ENCODE data around the gene SEC24D. TPM values are rescaled to one million over a fixed set of nuclear protein-coding genes. Genes with fewer than 3 reads are reported as not detected.

The SEC24D gene
- total RNA-seq, 2 donors from 2014 or later, result 41.5 to 60.4 TPM

DNA sequence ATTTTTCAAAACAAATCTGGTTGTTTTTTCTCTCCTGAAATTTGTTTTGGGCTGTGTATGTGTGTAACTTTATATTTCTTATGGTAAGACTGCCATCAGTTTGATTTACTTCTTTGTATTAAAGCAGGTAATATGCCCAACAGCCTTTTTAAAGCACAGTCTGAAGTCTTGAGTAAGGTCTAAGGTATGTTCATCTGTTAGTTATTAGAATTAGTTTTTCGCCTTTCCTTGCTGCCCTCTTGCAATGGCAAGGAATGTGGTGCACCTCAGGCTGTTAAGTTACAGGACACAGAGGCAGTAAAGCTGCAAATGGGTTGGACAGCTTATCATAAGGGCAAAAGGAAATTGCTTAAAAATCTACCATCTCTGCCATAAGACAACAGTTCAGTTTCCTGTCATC, 79.0 kb downstream of the SEC24D start:
- ATAC-seq (replicated peaks in 1 of 2) (no peak), DNase-seq (no peak)
- H3K27me3 Mint-ChIP-seq (ENCODE audit: low read depth), result no peaks in the 10 kb centered on the region
- H3K9me3 Mint-ChIP-seq, result no peaks in the 10 kb centered on the region
- no peak overlapping the region for H3K27ac Mint-ChIP-seq
- no peak overlapping the region for H3K4me3 Mint-ChIP-seq
- no peaks in the 10 kb centered on the region for H3K4me1 Mint-ChIP-seq (ENCODE audit: low read depth)
- H3K36me3 Mint-ChIP-seq (ENCODE audit: insufficient read depth in 2 of 2), result peaks cover 0 to 2% of the 10 kb centered on the region in 2 donors

DNA sequence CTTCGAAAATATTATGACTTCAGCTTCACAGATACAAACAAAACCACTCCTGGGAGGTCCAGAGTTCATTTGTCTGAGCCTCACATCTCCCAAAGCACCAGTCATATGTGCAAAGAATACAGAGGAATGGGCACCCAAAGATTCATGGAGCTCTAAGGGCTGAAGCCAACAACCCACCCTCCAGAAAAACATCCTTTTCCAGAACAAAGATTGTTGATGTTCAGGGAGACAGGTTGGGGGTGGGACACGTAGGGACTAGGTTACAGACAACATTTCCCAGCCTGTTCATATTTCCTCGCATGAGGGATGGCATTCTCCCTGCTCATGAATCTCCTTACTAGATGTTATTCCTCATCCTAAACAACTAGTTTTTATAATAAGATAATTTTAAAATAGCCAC, 79.5 kb downstream of the SEC24D start:
- Mint-ChIP-seq H3K36me3 (ENCODE audit: insufficient read depth in 2 of 2) (peaks cover under 1 to 7% of the 10 kb centered on the region in 2 donors), H3K4me1 (ENCODE audit: low read depth) (no peaks in the 10 kb centered on the region), H3K9me3 (no peaks in the 10 kb centered on the region), H3K4me3 (no peak overlapping the region), H3K27ac (no peak overlapping the region), H3K27me3 (ENCODE audit: low read depth) (no peaks in the 10 kb centered on the region)
- no peak for ATAC-seq (replicated peaks in 1 of 2)
- no peak for DNase-seq

DNA sequence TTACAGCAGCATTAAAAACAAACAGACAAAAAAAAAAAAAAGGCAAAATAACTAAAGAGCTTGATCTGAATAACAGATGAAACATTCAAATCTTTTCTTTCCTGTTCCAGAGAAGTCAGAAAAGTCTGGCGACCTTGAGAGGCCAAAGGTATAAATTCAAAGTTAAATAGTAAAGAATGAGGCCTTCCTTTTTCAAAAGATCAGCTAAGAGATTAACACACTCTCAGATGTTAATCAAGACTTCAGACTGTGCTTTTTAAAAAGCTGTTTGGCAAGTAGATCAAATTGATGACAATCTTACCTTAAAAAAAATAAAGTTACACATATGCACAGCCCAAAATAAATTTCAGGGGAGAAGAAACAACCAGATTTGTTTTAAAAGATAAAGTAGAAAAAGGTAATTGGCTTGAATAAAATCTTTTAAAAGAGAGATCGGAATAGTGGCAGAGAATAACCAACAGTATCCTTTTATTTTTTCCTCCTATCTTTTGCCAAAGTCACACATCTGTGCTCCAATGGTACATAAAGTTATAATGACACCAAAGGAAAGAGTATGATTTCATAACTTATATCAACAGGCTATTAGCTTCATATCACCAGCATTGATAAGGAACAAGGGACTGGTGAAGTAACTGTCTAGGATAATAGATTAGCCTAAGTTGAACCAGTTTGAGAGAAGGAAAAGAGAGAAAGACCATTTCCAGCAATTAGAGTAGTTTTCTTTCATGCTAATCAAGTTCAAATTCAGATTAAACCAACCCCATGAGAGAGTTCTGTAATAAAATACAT, 80.3 kb downstream of the SEC24D start:
- H3K36me3 Mint-ChIP-seq (ENCODE audit: insufficient read depth in 2 of 2), result peaks cover 2 to 8% of the 10 kb centered on the region in 2 donors
- H3K4me1 Mint-ChIP-seq (ENCODE audit: low read depth), result no peaks in the 10 kb centered on the region
- peak overlapping the region; percentile 24 for H3K27ac Mint-ChIP-seq
- H3K4me3 Mint-ChIP-seq, result no peak overlapping the region
- no peaks in the 10 kb centered on the region for H3K9me3 Mint-ChIP-seq
- no peaks in the 10 kb centered on the region for H3K27me3 Mint-ChIP-seq (ENCODE audit: low read depth)
- no peak for ATAC-seq (replicated peaks in 1 of 2)
- DNase-seq, result no peak

DNA sequence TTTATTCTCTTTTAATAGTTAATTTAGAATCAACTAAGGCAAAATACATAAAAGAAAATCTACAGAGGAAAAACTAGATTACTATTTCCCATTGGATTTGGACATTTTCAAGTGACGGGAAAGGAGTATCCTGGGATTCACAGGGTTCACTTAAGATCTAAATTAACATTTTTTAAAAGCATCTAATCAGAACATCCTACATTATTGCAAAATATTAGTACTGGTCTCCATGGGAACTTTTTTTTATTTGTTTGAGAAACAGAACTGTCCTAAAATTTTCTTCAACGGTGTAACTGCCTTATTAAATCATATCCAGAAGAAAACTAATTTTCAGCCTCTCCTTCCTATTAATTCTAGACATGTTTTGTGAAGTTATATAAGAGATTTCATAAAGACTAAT, 81.0 kb downstream of the SEC24D start:
- Mint-ChIP-seq H3K4me1 (ENCODE audit: low read depth) (no peaks in the 10 kb centered on the region), H3K36me3 (ENCODE audit: insufficient read depth in 2 of 2) (peaks cover 2 to 8% of the 10 kb centered on the region in 2 donors), H3K27ac (no peak overlapping the region), H3K27me3 (ENCODE audit: low read depth) (no peaks in the 10 kb centered on the region), H3K4me3 (no peak overlapping the region), H3K9me3 (no peaks in the 10 kb centered on the region)
- ATAC-seq (replicated peaks in 1 of 2), result no peak
- DNase-seq, result no peak

DNA sequence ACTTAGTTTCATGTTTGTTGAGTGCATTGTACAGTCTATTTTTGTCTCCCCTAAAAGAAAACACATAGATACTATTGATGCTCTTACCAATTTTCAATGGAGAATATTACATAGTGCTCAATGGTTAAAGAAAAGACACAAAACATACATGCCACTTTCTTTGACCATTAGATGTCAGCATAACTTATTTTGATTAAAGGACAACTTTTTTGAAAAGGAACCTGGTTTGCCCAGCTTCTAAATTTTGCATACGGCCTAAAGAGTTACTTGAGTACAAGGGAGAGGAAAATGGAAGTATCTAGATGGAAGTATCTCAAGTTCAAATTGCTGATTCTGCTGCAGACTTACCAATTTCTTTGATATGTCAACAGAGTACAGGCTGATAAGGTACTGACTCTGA, 82.2 kb downstream of the SEC24D start:
- Mint-ChIP-seq H3K36me3 (ENCODE audit: insufficient read depth in 2 of 2) (peaks cover 2 to 8% of the 10 kb centered on the region in 2 donors), H3K9me3 (no peaks in the 10 kb centered on the region)

DNA sequence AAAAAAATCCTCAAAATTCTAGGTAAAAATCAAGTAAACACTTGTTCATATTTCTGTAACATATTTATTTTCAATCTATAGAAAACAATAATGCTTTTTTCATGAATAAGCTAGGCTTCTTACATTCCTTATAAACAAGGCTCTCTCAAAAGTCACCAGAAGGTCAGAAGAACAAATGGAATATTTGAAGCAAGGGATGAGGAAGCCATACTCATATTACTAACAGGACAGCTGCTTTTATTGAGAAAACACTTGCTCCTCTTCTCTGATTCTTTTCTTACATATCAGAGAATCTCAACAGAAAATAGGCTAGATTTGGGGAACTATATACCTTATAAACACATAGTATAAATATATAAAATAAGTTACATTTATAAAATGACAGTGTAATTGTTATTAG, 82.8 kb downstream of the SEC24D start:
- no peaks in the 10 kb centered on the region for H3K9me3 Mint-ChIP-seq
- no peak overlapping the region for H3K27ac Mint-ChIP-seq
- H3K4me1 Mint-ChIP-seq (ENCODE audit: low read depth), result no peaks in the 10 kb centered on the region
- no peak for DNase-seq
- no peak for ATAC-seq (replicated peaks in 1 of 2)
- peaks cover 2 to 8% of the 10 kb centered on the region in 2 donors for H3K36me3 Mint-ChIP-seq (ENCODE audit: insufficient read depth in 2 of 2)
- no peaks in the 10 kb centered on the region for H3K27me3 Mint-ChIP-seq (ENCODE audit: low read depth)
- no peak overlapping the region for H3K4me3 Mint-ChIP-seq

More for the DNA sequence above, 82.2 kb downstream of the SEC24D start:
- DNase-seq, result no peak
- Mint-ChIP-seq H3K4me1 (ENCODE audit: low read depth) (no peaks in the 10 kb centered on the region), H3K27ac (no peak overlapping the region), H3K27me3 (ENCODE audit: low read depth) (no peaks in the 10 kb centered on the region), H3K4me3 (no peak overlapping the region)
- no peak for ATAC-seq (replicated peaks in 1 of 2)

DNA sequence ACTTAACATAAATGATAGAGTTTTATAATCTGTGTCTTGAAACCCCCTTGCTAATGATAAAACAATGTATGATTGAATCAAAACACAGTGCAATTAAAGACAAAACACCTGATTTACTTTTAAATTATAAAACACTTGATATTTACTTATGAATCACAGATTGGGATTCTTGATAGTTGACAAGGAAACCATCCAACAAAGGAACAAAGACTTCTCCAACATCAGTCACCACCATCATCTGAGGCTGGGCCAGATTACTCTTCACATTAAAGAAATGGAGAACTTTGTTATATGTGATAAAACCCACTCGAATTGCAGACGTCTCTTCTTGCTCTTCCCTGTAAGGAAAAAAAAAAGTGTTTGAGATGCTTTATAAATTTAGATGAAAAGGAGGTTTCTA, 83.4 kb downstream of the SEC24D start:
- Mint-ChIP-seq H3K4me1 (ENCODE audit: low read depth) (no peaks in the 10 kb centered on the region), H3K4me3 (no peak overlapping the region), H3K27ac (no peak overlapping the region), H3K27me3 (ENCODE audit: low read depth) (no peaks in the 10 kb centered on the region), H3K9me3 (no peaks in the 10 kb centered on the region), H3K36me3 (ENCODE audit: insufficient read depth in 2 of 2) (peaks cover 2 to 8% of the 10 kb centered on the region in 2 donors)
- DNase-seq (no peak), ATAC-seq (replicated peaks in 1 of 2) (no peak)

DNA sequence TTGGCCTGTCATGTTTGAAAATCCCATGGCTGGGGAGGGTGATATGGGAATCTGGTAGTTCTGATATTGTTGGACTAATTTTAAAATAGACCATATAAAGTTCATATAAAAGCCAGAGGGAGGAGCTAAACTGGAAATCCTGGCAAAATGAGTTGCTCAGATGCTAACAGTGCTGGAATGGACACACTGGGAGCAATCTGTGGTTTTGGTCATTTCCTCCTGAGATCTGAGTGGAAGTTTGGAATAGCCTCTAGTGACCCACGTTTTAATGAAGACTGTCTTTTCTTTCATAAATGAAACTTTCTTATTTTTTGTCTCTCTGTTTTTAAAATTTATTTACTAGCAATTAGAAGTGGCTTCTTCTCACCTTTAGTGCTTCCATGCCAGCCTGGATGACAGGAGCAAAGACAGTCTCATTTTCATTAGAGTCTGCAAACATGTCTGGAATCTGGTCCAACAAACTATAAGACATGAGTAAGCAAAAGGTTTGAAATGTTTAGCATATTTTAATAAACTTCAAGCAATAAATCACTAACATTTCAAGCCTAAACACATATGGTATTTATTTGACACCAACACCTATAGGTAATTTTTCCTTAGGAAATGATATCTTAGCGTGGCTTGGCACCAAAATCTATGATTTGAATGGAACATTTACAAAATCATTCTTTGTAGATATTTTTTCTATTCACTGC, 84.2 kb downstream of the SEC24D start:
- DNase-seq, result no peak
- ATAC-seq (replicated peaks in 1 of 2), result no peak
- no peaks in the 10 kb centered on the region for H3K9me3 Mint-ChIP-seq
- no peak overlapping the region for H3K4me3 Mint-ChIP-seq
- H3K27ac Mint-ChIP-seq, result no peak overlapping the region
- no peaks in the 10 kb centered on the region for H3K27me3 Mint-ChIP-seq (ENCODE audit: low read depth)
- H3K36me3 Mint-ChIP-seq (ENCODE audit: insufficient read depth in 2 of 2), result peaks cover 2 to 8% of the 10 kb centered on the region in 2 donors
- H3K4me1 Mint-ChIP-seq (ENCODE audit: low read depth), result no peaks in the 10 kb centered on the region

DNA sequence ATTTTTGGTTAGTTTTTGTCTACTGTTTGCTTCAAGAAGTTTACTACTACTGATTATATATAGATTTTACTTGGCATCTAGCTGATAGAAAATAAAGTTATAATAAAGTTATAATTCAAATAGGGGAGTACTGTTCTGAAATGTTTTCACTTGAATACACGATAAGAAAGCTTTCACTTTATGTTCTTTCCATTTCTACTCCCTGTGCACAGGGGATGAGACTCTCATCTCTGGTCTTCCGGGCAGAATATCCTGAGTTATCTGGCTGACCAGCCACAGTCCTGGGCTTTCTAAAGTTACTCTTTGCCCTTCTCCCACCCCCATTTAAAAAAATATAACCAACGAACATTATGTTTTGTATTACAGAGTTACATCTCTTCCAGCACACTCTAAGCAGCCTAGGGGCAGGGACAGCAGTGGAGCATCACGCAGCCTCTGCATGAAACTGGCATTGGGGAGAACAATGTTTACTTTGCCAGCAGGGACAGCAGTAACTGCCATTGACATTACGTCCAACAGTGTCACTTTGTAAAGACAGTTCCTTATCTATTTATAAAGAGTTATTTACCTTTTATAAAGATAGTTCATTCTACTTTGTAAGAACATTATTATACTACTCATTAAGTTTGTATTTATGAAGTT, 86.5 kb downstream of the SEC24D start:
- Mint-ChIP-seq H3K9me3 (no peaks in the 10 kb centered on the region), H3K4me3 (no peak overlapping the region), H3K4me1 (ENCODE audit: low read depth) (no peaks in the 10 kb centered on the region), H3K36me3 (ENCODE audit: insufficient read depth in 2 of 2) (peaks cover 2 to 11% of the 10 kb centered on the region in 2 donors), H3K27me3 (ENCODE audit: low read depth) (no peaks in the 10 kb centered on the region), H3K27ac (no peak overlapping the region)
- no peak for DNase-seq
- no peak for ATAC-seq (replicated peaks in 1 of 2)

DNA sequence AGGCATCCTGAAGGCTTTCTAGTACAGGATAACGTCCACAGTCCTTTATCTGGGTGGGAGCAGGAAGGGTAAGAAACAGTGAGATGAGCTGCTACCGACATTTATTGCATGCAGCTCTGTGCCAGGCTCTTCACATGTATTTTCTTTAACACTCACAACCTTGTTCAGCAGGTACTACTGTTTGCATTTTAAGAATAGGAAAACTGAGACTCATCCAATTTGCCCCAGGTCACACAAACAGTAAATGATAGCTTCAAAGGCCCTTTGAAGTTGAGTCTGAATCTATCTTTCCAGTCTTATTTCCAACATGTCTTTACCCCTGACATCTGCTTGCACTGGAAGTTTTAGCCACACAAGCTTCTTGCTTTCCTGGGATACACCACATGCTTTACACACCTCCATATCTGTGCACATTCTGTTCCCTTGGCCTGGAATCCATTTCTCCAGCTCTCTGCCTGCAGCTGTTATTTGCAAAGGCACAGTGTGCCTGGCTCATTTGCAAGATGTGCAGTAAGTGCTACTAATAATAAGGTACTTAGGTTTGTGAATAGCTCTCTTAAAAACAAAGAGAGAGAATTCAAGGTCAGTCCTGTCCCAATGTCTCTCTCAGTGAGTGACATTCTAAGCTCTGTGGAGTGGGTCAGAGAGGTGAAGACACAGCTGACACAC, 89.5 kb downstream of the SEC24D start:
- no peak overlapping the region for H3K4me3 Mint-ChIP-seq

DNA sequence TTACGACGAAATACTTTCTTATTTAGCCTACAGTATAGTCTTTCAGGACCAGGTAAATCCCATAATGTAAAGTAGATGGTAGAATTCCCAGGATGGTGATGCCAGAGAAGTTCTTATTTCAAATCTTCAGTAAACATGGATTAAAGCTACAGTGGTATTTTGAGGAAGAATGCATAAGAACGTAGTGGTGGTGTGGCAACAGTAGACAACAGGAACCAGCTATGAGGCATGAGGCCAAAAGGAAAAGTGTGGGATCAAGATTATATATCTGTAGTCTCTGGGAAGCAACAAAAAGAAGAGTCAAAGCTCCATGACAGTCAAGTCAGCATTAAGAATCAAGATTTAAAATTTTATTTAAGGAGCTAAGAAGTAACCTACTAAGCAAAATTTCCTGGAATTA, 90.6 kb downstream of the SEC24D start:
- H3K9me3 Mint-ChIP-seq, result no peaks in the 10 kb centered on the region
- H3K4me1 Mint-ChIP-seq (ENCODE audit: low read depth), result no peaks in the 10 kb centered on the region
- H3K4me3 Mint-ChIP-seq, result no peak overlapping the region
- DNase-seq (no peak), ATAC-seq (replicated peaks in 1 of 2) (no peak)
- H3K27ac Mint-ChIP-seq, result no peak overlapping the region
- H3K36me3 Mint-ChIP-seq (ENCODE audit: insufficient read depth in 2 of 2), result peaks cover 3 to 10% of the 10 kb centered on the region in 2 donors
- H3K27me3 Mint-ChIP-seq (ENCODE audit: low read depth), result no peaks in the 10 kb centered on the region

More for the DNA sequence above, 89.5 kb downstream of the SEC24D start:
- DNase-seq (no peak), ATAC-seq (replicated peaks in 1 of 2) (no peak)
- no peak overlapping the region for H3K27ac Mint-ChIP-seq
- H3K9me3 Mint-ChIP-seq, result no peaks in the 10 kb centered on the region
- no peaks in the 10 kb centered on the region for H3K4me1 Mint-ChIP-seq (ENCODE audit: low read depth)
- no peaks in the 10 kb centered on the region for H3K27me3 Mint-ChIP-seq (ENCODE audit: low read depth)
- H3K36me3 Mint-ChIP-seq (ENCODE audit: insufficient read depth in 2 of 2), result peaks cover 4 to 11% of the 10 kb centered on the region in 2 donors

DNA sequence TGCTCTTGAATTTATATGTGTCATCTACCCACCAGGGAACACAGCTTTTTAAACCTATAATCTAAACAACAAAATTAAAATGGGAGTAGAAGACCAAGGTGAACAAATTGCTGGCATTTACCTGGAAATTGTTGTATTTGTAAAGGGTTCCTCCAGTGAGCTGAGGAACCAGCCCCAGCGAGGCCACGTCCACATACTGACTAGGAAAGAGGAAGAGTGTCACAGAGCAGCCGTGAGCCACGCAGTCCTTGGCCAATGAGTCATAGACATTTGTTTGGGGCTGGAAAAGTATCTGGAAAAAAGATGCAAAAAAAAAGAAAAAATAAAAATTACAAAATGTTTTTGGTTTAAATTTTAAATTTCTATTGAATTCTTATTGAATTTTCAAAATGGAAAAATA, 92.1 kb downstream of the SEC24D start:
- Mint-ChIP-seq H3K27ac (no peak overlapping the region), H3K4me1 (ENCODE audit: low read depth) (no peaks in the 10 kb centered on the region), H3K36me3 (ENCODE audit: insufficient read depth in 2 of 2) (peaks cover 3 to 14% of the 10 kb centered on the region in 2 donors), H3K27me3 (ENCODE audit: low read depth) (no peaks in the 10 kb centered on the region), H3K4me3 (no peak overlapping the region), H3K9me3 (no peaks in the 10 kb centered on the region)
- DNase-seq (no peak), ATAC-seq (replicated peaks in 1 of 2) (no peak)

DNA sequence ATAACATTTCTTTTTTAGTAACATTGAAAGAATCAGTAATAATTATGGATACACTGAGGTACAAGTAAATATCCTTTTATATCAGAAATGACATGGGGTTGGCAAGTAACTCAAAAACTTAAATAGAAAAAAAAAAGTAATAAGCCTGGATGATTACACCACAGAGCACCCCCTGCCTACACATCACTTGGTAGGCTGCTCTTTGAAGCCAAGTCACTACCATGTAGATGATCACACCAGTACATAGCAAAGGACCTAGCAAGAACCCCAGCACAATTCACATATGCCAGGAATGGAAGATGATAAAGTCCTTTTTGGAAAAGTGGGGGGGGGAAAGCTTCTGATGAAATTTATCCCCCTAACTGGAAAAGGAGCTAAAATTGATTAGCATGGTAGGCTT, 93.9 kb downstream of the SEC24D start:
- Mint-ChIP-seq H3K4me1 (ENCODE audit: low read depth) (no peaks in the 10 kb centered on the region), H3K36me3 (ENCODE audit: insufficient read depth in 2 of 2) (peaks cover 5 to 14% of the 10 kb centered on the region in 2 donors), H3K27me3 (ENCODE audit: low read depth) (no peaks in the 10 kb centered on the region), H3K9me3 (no peaks in the 10 kb centered on the region), H3K4me3 (no peak overlapping the region), H3K27ac (no peak overlapping the region)
- ATAC-seq (replicated peaks in 1 of 2), result no peak
- no peak for DNase-seq
